ENCODE data around the gene RGL4. TPM values are rescaled to one million over a fixed set of nuclear protein-coding genes. Genes with fewer than 3 reads are reported as not detected.

Gene RGL4
- total RNA-seq, 1 donor from 2014 or later = 1.2 TPM

DNA sequence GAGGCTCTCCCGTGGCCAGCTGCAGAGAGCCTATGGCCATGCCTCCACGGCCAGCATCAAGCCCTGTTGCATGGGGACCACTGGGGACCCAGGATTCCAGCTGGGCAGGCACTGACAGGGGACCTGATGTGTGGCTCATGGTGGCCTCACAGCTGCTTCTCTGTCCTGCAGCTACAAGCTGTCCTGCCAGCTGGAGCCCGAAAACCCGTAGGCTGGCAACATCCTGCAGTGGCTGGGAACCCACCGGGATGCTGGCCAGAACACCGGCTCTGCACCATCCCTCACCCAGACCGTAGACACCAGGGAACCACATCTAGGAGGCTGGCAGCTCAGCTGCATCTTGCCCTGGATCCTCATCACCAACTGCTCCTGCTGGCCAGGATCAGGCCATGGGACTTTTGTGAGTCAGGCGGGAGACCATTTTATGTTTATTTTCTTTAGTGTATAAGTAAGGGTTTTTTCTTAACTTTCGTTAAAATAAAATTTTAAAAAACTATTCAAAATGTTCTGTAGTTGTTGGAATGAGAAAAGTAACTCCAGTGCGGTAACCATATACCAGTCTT is 7.9 kb downstream of the RGL4 start:
- no peak for ATAC-seq
- Histone ChIP-seq H3K4me1 (peaks cover 3% of the 10 kb centered on the region), H3K27ac (no peak overlapping the region), H3K9me3 (no peaks in the 10 kb centered on the region), H3K36me3 (peaks cover 59% of the 10 kb centered on the region), H3K4me3 (no peak overlapping the region), H3K27me3 (no peaks in the 10 kb centered on the region)
- TF ChIP-seq, protein P1, sequence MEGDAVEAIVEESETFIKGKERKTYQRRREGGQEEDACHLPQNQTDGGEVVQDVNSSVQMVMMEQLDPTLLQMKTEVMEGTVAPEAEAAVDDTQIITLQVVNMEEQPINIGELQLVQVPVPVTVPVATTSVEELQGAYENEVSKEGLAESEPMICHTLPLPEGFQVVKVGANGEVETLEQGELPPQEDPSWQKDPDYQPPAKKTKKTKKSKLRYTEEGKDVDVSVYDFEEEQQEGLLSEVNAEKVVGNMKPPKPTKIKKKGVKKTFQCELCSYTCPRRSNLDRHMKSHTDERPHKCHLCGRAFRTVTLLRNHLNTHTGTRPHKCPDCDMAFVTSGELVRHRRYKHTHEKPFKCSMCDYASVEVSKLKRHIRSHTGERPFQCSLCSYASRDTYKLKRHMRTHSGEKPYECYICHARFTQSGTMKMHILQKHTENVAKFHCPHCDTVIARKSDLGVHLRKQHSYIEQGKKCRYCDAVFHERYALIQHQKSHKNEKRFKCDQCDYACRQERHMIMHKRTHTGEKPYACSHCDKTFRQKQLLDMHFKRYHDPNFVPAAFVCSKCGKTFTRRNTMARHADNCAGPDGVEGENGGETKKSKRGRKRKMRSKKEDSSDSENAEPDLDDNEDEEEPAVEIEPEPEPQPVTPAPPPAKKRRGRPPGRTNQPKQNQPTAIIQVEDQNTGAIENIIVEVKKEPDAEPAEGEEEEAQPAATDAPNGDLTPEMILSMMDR (IDR thresholded peaks at IDR 0.05) = no peak
- intact Hi-C loops (cut with DNase I) = no loop called here
- no peak for DNase-seq

DNA sequence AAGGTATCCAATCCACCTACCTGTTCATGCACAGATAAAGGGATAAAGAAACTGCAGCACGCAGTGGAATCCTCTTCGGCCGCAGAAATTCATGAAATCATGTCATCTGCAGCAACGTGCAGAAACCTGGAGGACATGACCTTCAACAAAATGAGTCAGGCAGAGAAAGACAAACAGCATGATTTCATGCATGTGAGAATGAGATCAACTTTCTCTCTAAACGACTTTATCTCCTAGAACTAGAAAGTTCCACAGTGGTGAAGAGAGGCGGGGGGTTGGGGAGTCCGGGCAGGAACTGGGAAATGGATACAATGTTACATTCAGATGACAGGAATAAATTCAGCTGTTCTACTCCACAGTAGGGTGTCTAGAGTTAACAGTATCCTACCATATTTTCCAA is 9.9 kb downstream of the RGL4 start:
- TF ChIP-seq, protein P1 (IDR thresholded peaks at IDR 0.05) = no peak
- ATAC-seq (no peak), DNase-seq (no peak)

DNA sequence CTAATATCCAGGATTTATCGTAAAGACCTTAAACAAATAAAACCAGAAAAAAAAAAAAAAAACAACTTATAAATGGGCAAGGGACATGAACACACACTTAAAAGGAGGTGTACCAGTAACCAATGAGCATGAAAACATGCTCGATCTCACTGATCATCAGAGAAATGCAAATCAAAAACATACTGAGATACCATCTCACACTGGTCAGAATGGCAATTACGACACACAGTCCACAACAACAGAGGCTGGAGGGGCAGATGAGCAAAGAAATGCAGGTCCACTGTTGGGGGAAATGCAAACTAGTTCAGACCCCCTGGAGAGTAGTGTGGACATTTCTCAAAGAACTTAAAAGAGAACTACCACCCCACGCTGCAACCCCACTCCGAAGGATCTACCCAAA is 13.2 kb downstream of the RGL4 start:
- no peaks in the 10 kb centered on the region for H3K27me3 ChIP-seq
- DNase-seq (no peak), ATAC-seq (no peak)
- intact Hi-C loops (cut with DNase I) = no loop called here
- no peak overlapping the region for H3K27ac ChIP-seq
- peaks cover 89% of the 10 kb centered on the region for H3K36me3 ChIP-seq
- TF ChIP-seq, protein P1 (IDR thresholded peaks at IDR 0.05) = no peak
- no peaks in the 10 kb centered on the region for H3K4me1 ChIP-seq
- H3K4me3 ChIP-seq = no peak overlapping the region
- no peaks in the 10 kb centered on the region for H3K9me3 ChIP-seq

More for the DNA sequence above, 9.9 kb downstream of the RGL4 start:
- Histone ChIP-seq H3K9me3 (no peaks in the 10 kb centered on the region), H3K27me3 (no peaks in the 10 kb centered on the region), H3K4me3 (no peak overlapping the region), H3K4me1 (peaks cover 3% of the 10 kb centered on the region), H3K36me3 (peaks cover 63% of the 10 kb centered on the region), H3K27ac (no peak overlapping the region)
- intact Hi-C loops (cut with DNase I) = no loop called here

DNA sequence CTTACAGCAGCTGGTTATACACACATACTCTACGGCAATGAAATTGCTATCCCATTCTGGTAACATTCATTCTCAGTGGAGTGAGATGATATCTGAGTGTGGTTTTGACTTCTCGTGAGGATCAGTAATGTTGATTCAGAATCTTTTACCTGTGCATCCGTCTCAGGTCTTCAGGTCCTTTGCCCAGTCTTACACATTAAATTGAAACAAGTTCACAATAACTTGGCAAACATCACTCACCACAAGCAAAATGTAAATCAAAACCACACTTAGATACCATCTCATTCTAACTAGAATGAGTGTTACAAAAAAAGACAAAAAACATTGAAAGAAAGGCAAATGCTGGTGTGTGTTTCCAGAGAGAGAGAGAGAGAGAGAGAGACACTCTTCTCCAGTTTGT is 14.0 kb downstream of the RGL4 start:
- intact Hi-C loops (cut with DNase I) = no loop called here
- peaks cover 93% of the 10 kb centered on the region for H3K36me3 ChIP-seq
- TF ChIP-seq, protein P1 (IDR thresholded peaks at IDR 0.05) = no peak

DNA sequence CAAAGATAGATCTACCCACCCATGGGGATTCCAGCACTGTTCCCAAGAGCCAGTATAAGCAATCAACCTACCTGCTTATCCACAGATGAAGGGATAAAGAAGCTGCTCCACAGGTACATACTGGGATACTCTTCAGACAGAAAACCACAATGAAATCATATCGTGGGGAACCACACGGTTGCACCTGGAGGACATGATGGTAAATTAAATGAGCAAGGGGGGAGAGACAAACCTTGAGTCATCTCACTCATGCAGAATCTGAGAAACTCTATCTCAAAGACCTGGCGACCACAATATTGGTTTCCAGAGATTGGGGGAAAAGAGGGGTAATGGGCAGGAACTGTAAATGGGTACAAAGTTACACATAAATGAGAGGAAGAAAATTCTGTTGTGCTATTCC is 14.5 kb downstream of the RGL4 start:
- Histone ChIP-seq H3K27ac (no peak overlapping the region), H3K27me3 (no peaks in the 10 kb centered on the region), H3K9me3 (no peaks in the 10 kb centered on the region), H3K4me1 (no peaks in the 10 kb centered on the region), H3K36me3 (peaks cover 97% of the 10 kb centered on the region), H3K4me3 (no peak overlapping the region)
- intact Hi-C loops (cut with DNase I) = no loop called here
- ATAC-seq = no peak
- DNase-seq = no peak
- TF ChIP-seq, protein P1 (IDR thresholded peaks at IDR 0.05) = no peak

More for the DNA sequence above, 14.0 kb downstream of the RGL4 start:
- Histone ChIP-seq H3K9me3 (no peaks in the 10 kb centered on the region), H3K4me1 (no peaks in the 10 kb centered on the region), H3K27ac (no peak overlapping the region), H3K27me3 (no peaks in the 10 kb centered on the region), H3K4me3 (no peak overlapping the region)
- ATAC-seq = no peak
- no peak for DNase-seq

DNA sequence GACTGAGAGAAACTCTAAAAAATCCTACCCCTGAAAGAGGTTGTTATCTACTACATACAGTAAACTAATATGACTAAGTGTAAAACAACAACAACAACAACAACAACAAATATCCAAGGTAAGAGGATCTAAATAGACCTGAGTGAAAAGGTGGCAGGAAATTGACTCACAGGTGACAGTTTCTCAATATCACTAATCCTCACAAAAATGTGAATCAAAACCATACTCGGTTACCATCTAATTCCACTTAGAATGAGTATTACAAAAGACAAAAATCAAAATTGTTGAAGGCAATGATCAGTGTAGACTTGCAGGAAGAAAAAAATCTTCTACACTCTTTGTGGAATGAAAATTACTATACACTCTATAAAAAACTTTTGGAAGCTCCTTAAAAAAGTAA is 17.5 kb downstream of the RGL4 start:
- H3K9me3 ChIP-seq = no peaks in the 10 kb centered on the region
- no peaks in the 10 kb centered on the region for H3K4me1 ChIP-seq
- H3K36me3 ChIP-seq = peaks cover 98% of the 10 kb centered on the region
- no peak overlapping the region for H3K4me3 ChIP-seq
- H3K27me3 ChIP-seq = no peaks in the 10 kb centered on the region
- intact Hi-C loops (cut with DNase I) = no loop called here
- TF ChIP-seq, protein P1 (IDR thresholded peaks at IDR 0.05) = no peak
- DNase-seq (no peak), ATAC-seq (no peak)
- H3K27ac ChIP-seq = no peak overlapping the region
